HG02798 (cell line): ENCODE measurements around the gene SPOCK1.

Source experiments
- ATAC-seq: cut with Tn5 transposase; IDR thresholded peaks from one replicate; pipeline ENCODE4 v1.9.1; 2021; ENCODE audit warnings: mild to moderate bottlenecking; ENCODE audit not compliant: unreplicated experiment, poor library complexity

The SPOCK1 gene

GRCh38 chr5:137497396-137498290 lies 1.5 kb downstream of the SPOCK1 start:
- no peak for ATAC-seq

- no peak for ATAC-seq
Measured at GRCh38 chr5:137496919-137497318, 2.2 kb downstream of the SPOCK1 start.

- no peak for ATAC-seq
Measured at GRCh38 chr5:137492331-137492730, 6.8 kb downstream of the SPOCK1 start.

- no peak for ATAC-seq
Measured at GRCh38 chr5:137491121-137491520, 8.0 kb downstream of the SPOCK1 start.

- ATAC-seq, result no peak
Measured at GRCh38 chr5:137490591-137490990, 8.5 kb downstream of the SPOCK1 start.

- ATAC-seq, result no peak
Measured at GRCh38 chr5:137488974-137489373, 10.2 kb downstream of the SPOCK1 start.

- ATAC-seq, result no peak
Measured at GRCh38 chr5:137488516-137488915, 10.6 kb downstream of the SPOCK1 start.

GRCh38 chr5:137487600-137487999 lies 11.5 kb downstream of the SPOCK1 start:
- no peak for ATAC-seq

- no peak for ATAC-seq
Measured at GRCh38 chr5:137486707-137487106, 12.4 kb downstream of the SPOCK1 start.

- ATAC-seq, result no peak
Measured at GRCh38 chr5:137481596-137481995, 17.5 kb downstream of the SPOCK1 start.

- no peak for ATAC-seq
Measured at GRCh38 chr5:137478043-137478442, 21.1 kb downstream of the SPOCK1 start.

GRCh38 chr5:137470921-137471220 lies 28.3 kb downstream of the SPOCK1 start:
- ATAC-seq, result no peak

GRCh38 chr5:137470111-137470920 lies 28.8 kb downstream of the SPOCK1 start:
- ATAC-seq, result no peak

GRCh38 chr5:137466889-137467288 lies 32.2 kb downstream of the SPOCK1 start:
- ATAC-seq, result no peak

GRCh38 chr5:137465930-137466329 lies 33.2 kb downstream of the SPOCK1 start:
- ATAC-seq, result no peak

GRCh38 chr5:137462816-137463520 lies 36.2 kb downstream of the SPOCK1 start:
- no peak for ATAC-seq

GRCh38 chr5:137462265-137462590 lies 36.9 kb downstream of the SPOCK1 start:
- no peak for ATAC-seq

GRCh38 chr5:137461391-137462264 lies 37.5 kb downstream of the SPOCK1 start:
- ATAC-seq, result no peak

GRCh38 chr5:137454671-137455070 lies 44.5 kb downstream of the SPOCK1 start:
- ATAC-seq, result no peak

- no peak for ATAC-seq
Measured at GRCh38 chr5:137453483-137454080, 45.5 kb downstream of the SPOCK1 start.
